Right atrium auricular region (tissue), 2 donors: ENCODE data around the gene ATP5PB. TPM values are rescaled to one million over a fixed set of nuclear protein-coding genes. Genes with fewer than 3 reads are reported as not detected.

ENCODE experiments used
- DNase-seq: peaks from one replicate; pipeline ENCODE4 v3.0.0-alpha.2; 2019; ENCODE audit warnings: low spot score
- H3K27ac ChIP-seq, 2 donors: fragments of 200-600 bp; sonication (generic); 1 replicate in 1 of 2; 2 replicates in 1 of 2; pipeline ENCODE4 v1.5.1; 2016 to 2019
- H3K27me3 ChIP-seq, 2 donors: fragments of 200-600 bp; sonication (generic); one replicate each; pipeline versions ENCODE4 v1.5.1 to v1.6.0; 2017 to 2019
- H3K36me3 ChIP-seq: fragments of 200-600 bp; sonication (generic); one replicate; pipeline ENCODE4 v1.5.1; 2016
- H3K4me1 ChIP-seq, 2 donors: fragments of 200-600 bp; sonication (generic); one replicate each; pipeline versions ENCODE4 v1.5.1 to v1.6.0; 2017 to 2019
- H3K4me3 ChIP-seq, 2 donors: fragments of 200-600 bp; sonication (generic); 1 replicate in 1 of 2; 2 replicates in 1 of 2; pipeline ENCODE4 v1.5.1; 2017 to 2019; ENCODE audit warnings: mild to moderate bottlenecking in 1 of 2, moderate library complexity in 1 of 2
- H3K9me3 ChIP-seq, 2 donors: fragments of 200-600 bp; sonication (generic); one replicate each; pipeline ENCODE4 v1.5.1; 2019
- total RNA-seq, 2 donors: library from RNA; depleted of rRNA; stranded (reverse); fragments of >200 nt; gene quantifications; one replicate each; pipeline ENCODE4 v1.1.0, GENCODE V29; 2016
- TF ChIP-seq, protein P1 (sequence below), 2 donors: fragments of 200-600 bp; sonication (generic); IDR thresholded peaks; one replicate each; pipeline ENCODE4 v1.5.1; 2019; ENCODE audit warnings: antibody characterized with exemption in 2 of 2

The ATP5PB gene
- total RNA-seq, 2 donors from 2014 or later, result 297 to 429 TPM

DNA sequence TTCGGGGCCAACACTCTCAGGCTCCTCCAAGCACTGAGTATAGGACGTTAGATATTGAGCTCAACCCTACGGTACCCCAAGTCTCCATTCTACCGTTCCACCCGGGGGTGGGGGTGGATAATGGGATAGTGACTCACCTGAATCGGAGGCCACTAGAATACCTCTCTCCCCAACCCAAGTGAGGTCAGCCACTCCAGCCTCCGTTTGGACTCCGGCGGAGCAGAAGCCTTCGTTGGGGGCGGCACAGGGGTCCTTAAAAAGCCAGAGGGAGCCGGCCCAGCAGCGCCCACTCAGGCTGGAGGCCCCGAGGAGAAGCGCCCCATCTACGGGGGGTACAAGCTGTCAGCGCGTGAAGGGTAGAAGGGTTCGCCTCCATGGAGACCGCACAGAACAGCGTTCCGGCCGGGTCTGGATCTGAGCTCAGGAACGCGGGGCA, 764 bp upstream of the ATP5PB start:
- peaks cover 0 to 45% of the 10 kb centered on the region in 2 donors for H3K4me1 ChIP-seq
- TF ChIP-seq, protein P1, sequence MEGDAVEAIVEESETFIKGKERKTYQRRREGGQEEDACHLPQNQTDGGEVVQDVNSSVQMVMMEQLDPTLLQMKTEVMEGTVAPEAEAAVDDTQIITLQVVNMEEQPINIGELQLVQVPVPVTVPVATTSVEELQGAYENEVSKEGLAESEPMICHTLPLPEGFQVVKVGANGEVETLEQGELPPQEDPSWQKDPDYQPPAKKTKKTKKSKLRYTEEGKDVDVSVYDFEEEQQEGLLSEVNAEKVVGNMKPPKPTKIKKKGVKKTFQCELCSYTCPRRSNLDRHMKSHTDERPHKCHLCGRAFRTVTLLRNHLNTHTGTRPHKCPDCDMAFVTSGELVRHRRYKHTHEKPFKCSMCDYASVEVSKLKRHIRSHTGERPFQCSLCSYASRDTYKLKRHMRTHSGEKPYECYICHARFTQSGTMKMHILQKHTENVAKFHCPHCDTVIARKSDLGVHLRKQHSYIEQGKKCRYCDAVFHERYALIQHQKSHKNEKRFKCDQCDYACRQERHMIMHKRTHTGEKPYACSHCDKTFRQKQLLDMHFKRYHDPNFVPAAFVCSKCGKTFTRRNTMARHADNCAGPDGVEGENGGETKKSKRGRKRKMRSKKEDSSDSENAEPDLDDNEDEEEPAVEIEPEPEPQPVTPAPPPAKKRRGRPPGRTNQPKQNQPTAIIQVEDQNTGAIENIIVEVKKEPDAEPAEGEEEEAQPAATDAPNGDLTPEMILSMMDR (IDR thresholded peaks at IDR 0.05), result no peak

DNA sequence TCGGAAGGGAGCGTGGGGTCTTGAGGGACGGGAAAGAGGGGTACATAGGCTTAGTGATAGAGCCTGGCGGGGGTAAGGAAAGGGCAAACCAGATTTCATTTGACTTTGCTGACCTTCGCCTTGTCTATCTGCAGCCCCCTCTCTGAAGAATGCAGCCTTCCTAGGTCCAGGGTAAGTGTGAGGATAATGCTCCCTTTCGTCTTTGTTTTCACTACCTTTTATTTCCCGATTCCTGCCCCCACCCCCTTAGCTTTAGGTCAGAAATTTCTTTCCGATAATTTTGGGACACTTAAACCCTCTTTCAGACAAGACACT, 396 bp downstream of the ATP5PB start:
- DNase-seq, result no peak
- H3K27me3 ChIP-seq, result no peaks in the 10 kb centered on the region
- H3K4me3 ChIP-seq, result peak overlapping the region; percentile 72 to 78
- no peaks in the 10 kb centered on the region for H3K9me3 ChIP-seq
- peak overlapping the region; percentile 84 to 87 for H3K27ac ChIP-seq
- H3K4me1 ChIP-seq, result peaks cover 0 to 48% of the 10 kb centered on the region in 2 donors
- TF ChIP-seq, protein P1 (IDR thresholded peaks at IDR 0.05), result no peak
- H3K36me3 ChIP-seq, result peaks cover 9% of the 10 kb centered on the region

More for the DNA sequence above, 764 bp upstream of the ATP5PB start:
- no peak for DNase-seq
- peaks cover 12% of the 10 kb centered on the region for H3K36me3 ChIP-seq
- peak overlapping the region; percentile 72 to 78 for H3K4me3 ChIP-seq
- peak overlapping the region; percentile 84 to 87 for H3K27ac ChIP-seq
- H3K27me3 ChIP-seq, result no peaks in the 10 kb centered on the region
- no peaks in the 10 kb centered on the region for H3K9me3 ChIP-seq

DNA sequence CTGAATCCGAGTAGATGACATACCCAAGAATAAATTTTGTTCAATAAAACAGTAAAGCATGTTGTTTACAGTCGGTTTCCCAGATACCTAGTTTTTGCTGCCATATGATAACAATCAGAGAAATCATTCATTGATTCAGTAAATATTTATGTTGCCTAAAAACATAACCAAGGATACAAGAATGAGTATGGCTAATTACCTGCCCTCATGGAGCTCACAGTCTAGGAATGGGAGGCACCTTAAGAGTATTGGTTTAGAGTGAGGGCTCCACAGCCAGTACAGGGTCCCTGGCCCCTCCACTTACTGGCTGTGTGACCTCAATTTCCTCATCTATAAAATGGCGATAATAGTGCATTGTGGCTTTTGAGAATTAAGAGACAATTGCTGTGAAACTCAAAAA, 921 bp downstream of the ATP5PB start:
- no peaks in the 10 kb centered on the region for H3K9me3 ChIP-seq
- H3K36me3 ChIP-seq, result peaks cover 14% of the 10 kb centered on the region
- H3K4me1 ChIP-seq, result peaks cover 0 to 51% of the 10 kb centered on the region in 2 donors
- no peak for DNase-seq
- peak overlapping the region; percentile 84 to 87 for H3K27ac ChIP-seq
- no peaks in the 10 kb centered on the region for H3K27me3 ChIP-seq
- TF ChIP-seq, protein P1 (IDR thresholded peaks at IDR 0.05), result no peak
- peak overlapping the region; percentile 72 to 78 for H3K4me3 ChIP-seq

DNA sequence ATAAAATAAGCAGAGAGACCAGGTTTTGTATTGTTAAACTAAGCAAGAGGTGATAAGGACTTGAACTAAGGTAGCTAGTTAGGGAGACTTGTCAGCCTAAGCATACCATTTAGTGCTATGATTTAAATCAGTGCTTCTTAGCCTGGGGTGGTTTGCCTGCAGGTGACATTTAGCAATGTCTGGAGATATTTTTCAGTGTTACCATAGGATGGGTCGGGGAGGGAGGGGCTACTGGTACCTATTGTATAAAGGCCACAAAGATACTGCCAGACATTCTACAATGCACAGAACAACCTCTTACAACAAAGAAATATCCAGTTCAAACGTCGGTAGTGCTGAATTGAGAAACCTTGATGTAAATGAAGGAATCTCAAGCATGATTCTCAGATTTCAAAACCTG, 3.3 kb downstream of the ATP5PB start:
- DNase-seq, result no peak
- H3K27me3 ChIP-seq, result no peaks in the 10 kb centered on the region
- H3K4me1 ChIP-seq, result peaks cover 0 to 44% of the 10 kb centered on the region in 2 donors
- H3K36me3 ChIP-seq, result peaks cover 37% of the 10 kb centered on the region
- no peaks in the 10 kb centered on the region for H3K9me3 ChIP-seq
- no peak overlapping the region for H3K4me3 ChIP-seq
- H3K27ac ChIP-seq, result peak overlapping the region in 1 of 2 donors; percentile 25
- TF ChIP-seq, protein P1 (IDR thresholded peaks at IDR 0.05), result no peak

DNA sequence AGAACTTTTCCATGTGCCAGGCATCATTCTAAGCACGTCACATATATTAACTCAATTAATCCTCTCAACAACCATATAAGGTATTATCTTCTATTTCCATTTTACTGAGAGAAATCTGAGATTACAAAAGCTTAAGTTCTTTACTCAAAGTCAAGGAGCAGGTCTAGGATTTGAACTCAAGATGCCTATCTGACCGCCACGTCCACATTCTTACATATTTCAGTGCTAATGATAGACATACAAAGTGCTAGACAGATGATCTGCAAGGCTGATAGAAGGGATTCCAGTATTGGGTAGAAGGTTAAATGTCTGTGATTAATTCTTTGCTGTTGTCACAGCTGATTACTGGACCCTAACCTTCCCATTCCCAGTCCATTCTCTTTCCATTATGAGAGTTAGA, 4.4 kb downstream of the ATP5PB start:
- no peak overlapping the region for H3K27ac ChIP-seq
- peaks cover 0 to 35% of the 10 kb centered on the region in 2 donors for H3K4me1 ChIP-seq
- H3K27me3 ChIP-seq, result no peaks in the 10 kb centered on the region
- H3K9me3 ChIP-seq, result no peaks in the 10 kb centered on the region
- no peak for DNase-seq
- no peak overlapping the region for H3K4me3 ChIP-seq
- TF ChIP-seq, protein P1 (IDR thresholded peaks at IDR 0.05), result no peak
- peaks cover 48% of the 10 kb centered on the region for H3K36me3 ChIP-seq
